Esophagus muscularis mucosa (tissue), 2 donors: Measurements from ENCODE around the gene TUT1.
"Not testable (repeated sequence)": the region's sequence is repeated elsewhere in the genome, so short reads cannot be mapped to it uniquely, and the experiment has no call there.

ENCODE experiments used
- EP300 ChIP-seq: sonication (generic); formaldehyde crosslinking; IDR thresholded peaks from one replicate; pipeline ENCODE4 v1.6.1; 2017; ENCODE audit warnings: antibody characterized with exemption
- POLR2A ChIP-seq: fragments of 450-650 bp; IDR thresholded peaks from one replicate; pipeline ENCODE4 v1.6.1; 2017; ENCODE audit warnings: antibody characterized with exemption, moderate library complexity, mild to moderate bottlenecking, low read depth

- TF ChIP-seq POLR2A, EP300: not testable (repeated sequence)
These were observed 40.8 kb downstream of the TUT1 start for GRCh38 chr11:62550478-62550877.
